ENCODE results near the gene MRPL58.

GRCh38 chr17:74999523-74999922, 12.9 kb upstream of the MRPL58 start:
- TF ChIP-seq, protein P1, sequence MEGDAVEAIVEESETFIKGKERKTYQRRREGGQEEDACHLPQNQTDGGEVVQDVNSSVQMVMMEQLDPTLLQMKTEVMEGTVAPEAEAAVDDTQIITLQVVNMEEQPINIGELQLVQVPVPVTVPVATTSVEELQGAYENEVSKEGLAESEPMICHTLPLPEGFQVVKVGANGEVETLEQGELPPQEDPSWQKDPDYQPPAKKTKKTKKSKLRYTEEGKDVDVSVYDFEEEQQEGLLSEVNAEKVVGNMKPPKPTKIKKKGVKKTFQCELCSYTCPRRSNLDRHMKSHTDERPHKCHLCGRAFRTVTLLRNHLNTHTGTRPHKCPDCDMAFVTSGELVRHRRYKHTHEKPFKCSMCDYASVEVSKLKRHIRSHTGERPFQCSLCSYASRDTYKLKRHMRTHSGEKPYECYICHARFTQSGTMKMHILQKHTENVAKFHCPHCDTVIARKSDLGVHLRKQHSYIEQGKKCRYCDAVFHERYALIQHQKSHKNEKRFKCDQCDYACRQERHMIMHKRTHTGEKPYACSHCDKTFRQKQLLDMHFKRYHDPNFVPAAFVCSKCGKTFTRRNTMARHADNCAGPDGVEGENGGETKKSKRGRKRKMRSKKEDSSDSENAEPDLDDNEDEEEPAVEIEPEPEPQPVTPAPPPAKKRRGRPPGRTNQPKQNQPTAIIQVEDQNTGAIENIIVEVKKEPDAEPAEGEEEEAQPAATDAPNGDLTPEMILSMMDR (conservative IDR thresholded peaks at IDR 0.05; ENCODE audit: low read depth in 2 of 2): no peak
- no peak for TF ChIP-seq EZH2 (IDR thresholded peaks at IDR 0.05; ENCODE audit: low read depth, unreplicated experiment)
- TF ChIP-seq POLR2AphosphoS5 (IDR thresholded peaks at IDR 0.05; ENCODE audit: low read depth): no peak
- no peak for TF ChIP-seq EZH2phosphoT487 (IDR thresholded peaks at IDR 0.05; ENCODE audit: unreplicated experiment)
- no peak for TF ChIP-seq CREB1 (CRISPR knock-in tag; IDR thresholded peaks at IDR 0.05; ENCODE audit: low read depth)
- TF ChIP-seq, protein P2, sequence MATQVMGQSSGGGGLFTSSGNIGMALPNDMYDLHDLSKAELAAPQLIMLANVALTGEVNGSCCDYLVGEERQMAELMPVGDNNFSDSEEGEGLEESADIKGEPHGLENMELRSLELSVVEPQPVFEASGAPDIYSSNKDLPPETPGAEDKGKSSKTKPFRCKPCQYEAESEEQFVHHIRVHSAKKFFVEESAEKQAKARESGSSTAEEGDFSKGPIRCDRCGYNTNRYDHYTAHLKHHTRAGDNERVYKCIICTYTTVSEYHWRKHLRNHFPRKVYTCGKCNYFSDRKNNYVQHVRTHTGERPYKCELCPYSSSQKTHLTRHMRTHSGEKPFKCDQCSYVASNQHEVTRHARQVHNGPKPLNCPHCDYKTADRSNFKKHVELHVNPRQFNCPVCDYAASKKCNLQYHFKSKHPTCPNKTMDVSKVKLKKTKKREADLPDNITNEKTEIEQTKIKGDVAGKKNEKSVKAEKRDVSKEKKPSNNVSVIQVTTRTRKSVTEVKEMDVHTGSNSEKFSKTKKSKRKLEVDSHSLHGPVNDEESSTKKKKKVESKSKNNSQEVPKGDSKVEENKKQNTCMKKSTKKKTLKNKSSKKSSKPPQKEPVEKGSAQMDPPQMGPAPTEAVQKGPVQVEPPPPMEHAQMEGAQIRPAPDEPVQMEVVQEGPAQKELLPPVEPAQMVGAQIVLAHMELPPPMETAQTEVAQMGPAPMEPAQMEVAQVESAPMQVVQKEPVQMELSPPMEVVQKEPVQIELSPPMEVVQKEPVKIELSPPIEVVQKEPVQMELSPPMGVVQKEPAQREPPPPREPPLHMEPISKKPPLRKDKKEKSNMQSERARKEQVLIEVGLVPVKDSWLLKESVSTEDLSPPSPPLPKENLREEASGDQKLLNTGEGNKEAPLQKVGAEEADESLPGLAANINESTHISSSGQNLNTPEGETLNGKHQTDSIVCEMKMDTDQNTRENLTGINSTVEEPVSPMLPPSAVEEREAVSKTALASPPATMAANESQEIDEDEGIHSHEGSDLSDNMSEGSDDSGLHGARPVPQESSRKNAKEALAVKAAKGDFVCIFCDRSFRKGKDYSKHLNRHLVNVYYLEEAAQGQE (IDR thresholded peaks at IDR 0.05; ENCODE audit: unreplicated experiment): no peak
- TF ChIP-seq JUNB (IDR thresholded peaks at IDR 0.05; ENCODE audit: unreplicated experiment): no peak
- TF ChIP-seq NANOG (IDR thresholded peaks at IDR 0.05; ENCODE audit: borderline replicate concordance): no peak
- TF ChIP-seq, protein P3, sequence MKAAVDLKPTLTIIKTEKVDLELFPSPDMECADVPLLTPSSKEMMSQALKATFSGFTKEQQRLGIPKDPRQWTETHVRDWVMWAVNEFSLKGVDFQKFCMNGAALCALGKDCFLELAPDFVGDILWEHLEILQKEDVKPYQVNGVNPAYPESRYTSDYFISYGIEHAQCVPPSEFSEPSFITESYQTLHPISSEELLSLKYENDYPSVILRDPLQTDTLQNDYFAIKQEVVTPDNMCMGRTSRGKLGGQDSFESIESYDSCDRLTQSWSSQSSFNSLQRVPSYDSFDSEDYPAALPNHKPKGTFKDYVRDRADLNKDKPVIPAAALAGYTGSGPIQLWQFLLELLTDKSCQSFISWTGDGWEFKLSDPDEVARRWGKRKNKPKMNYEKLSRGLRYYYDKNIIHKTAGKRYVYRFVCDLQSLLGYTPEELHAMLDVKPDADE (IDR thresholded peaks at IDR 0.05): no peak
